ENCODE data around the gene YAP1.

Gene YAP1

DNA sequence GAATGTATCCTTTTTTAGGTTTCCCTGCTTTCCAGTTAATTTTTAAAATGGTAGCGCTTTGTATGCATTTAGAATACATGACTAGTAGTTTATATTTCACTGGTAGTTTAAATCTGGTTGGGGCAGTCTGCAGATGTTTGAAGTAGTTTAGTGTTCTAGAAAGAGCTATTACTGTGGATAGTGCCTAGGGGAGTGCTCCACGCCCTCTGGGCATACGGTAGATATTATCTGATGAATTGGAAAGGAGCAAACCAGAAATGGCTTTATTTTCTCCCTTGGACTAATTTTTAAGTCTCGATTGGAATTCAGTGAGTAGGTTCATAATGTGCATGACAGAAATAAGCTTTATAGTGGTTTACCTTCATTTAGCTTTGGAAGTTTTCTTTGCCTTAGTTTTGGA, 120.7 kb downstream of the YAP1 start:
- no peak for DNase-seq (ENCODE audit: low read depth)
- TF ChIP-seq, protein P1, sequence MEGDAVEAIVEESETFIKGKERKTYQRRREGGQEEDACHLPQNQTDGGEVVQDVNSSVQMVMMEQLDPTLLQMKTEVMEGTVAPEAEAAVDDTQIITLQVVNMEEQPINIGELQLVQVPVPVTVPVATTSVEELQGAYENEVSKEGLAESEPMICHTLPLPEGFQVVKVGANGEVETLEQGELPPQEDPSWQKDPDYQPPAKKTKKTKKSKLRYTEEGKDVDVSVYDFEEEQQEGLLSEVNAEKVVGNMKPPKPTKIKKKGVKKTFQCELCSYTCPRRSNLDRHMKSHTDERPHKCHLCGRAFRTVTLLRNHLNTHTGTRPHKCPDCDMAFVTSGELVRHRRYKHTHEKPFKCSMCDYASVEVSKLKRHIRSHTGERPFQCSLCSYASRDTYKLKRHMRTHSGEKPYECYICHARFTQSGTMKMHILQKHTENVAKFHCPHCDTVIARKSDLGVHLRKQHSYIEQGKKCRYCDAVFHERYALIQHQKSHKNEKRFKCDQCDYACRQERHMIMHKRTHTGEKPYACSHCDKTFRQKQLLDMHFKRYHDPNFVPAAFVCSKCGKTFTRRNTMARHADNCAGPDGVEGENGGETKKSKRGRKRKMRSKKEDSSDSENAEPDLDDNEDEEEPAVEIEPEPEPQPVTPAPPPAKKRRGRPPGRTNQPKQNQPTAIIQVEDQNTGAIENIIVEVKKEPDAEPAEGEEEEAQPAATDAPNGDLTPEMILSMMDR (IDR thresholded peaks at IDR 0.05; ENCODE audit: low read depth, low read length, missing control alignments): no peak
- H3K4me3 ChIP-seq (ENCODE audit: low read depth, low read length): no peak overlapping the region

DNA sequence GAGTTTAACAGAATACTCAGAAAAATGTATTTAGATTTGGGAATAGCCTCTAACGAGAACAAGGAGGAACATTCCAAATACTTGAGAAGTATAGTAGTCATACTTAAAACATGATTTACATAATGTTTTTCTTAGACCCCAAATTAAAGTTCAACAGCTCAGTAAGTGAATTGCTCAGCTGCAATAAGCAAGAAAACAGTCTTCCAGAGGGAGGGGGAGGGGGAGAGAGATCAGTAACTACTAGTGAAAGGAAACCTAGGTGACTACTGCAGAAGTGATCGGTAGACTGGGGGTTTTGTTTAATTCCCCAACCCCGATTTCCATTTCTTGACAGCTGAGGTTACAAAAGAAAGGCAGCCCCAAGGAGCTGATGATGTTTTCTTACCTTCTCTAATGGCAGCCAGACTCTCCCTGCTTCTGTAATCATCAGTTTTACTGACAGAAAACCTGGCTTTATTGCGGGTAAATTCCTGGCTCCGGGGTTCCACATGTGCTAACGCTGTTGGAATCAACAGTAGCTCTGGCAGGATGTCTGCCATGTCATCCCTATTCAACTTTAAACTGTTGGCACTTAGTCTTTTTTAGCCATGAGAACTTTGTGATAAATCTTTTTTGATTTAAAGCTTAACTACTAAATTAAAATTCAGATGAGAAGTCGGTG, 124.7 kb downstream of the YAP1 start:
- H3K4me3 ChIP-seq (ENCODE audit: low read depth, low read length): no peak overlapping the region
- TF ChIP-seq, protein P1 (IDR thresholded peaks at IDR 0.05; ENCODE audit: low read depth, low read length, missing control alignments): no peak
- DNase-seq (ENCODE audit: low read depth): no peak

DNA sequence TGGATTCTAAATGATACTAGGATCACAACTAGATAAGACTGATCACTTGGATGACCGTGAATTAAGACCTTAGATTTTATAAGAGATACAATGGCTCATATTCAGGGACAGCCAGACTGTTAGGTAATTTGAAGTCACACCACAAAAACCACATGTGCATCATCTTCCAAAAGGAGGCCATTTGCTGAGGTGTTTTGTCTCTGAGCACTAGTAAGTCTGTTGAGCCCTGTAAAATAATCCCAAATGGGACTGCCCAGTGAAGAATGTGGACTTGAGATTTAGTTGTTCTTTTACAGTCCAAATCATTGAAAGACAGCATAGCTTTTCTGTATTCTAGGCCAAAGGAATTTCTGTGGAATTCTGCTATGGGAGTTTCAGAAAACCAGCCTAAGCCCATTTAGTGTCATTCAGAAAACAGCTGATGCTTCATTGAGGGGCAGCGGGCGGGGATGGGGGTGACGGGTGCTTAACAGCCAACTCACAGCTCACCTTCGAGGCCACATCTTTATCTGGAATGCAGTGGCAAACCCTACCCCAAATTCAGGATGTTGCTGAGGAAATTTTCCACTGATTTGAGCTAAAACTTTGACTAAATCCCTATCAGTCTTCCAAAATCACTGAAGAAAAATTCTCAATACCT, 127.0 kb downstream of the YAP1 start:
- TF ChIP-seq, protein P1 (IDR thresholded peaks at IDR 0.05; ENCODE audit: low read depth, low read length, missing control alignments): no peak
- H3K4me3 ChIP-seq (ENCODE audit: low read depth, low read length): no peak overlapping the region
- DNase-seq (ENCODE audit: low read depth): no peak

DNA sequence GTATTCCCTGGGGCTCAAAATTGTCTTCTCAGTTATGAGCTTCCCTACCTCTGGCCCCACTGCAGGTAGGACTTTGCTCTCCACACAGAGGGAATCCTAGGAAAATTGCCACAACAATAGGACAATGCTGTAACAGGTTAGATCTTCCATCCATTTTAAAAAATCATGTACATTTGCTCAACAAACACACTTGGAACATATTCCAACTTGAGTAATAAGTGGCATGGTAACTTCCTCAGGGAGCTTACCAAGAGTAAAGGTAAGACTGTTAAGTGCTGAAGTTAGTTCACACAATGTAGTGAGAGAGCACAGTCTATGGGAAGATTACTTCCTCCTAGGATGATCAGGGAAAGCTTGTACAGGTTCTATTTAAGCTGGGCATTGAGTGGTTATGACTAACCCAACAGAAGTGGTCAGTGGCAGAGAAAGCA, 128.2 kb downstream of the YAP1 start:
- H3K4me3 ChIP-seq (ENCODE audit: low read depth, low read length): no peak overlapping the region
- TF ChIP-seq, protein P1 (IDR thresholded peaks at IDR 0.05; ENCODE audit: low read depth, low read length, missing control alignments): no peak
- DNase-seq (ENCODE audit: low read depth): no peak

DNA sequence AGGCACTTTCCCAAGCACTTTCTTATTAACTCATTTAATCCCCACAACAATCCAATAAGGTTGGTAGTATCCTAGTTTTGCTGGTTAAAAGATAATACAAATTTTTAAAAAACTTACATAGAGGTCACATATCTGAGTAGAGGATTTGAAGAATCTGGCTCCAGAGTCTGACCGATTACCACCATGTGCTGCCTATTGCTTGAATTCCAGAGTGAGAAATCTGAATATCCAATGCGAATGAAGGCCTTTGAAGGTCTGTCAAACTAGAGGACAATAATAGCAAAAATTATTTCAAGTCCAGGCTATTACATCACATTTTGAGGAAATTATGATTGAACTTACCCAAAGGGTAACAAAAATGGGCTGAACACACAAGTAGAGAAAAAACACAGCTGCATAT, 129.2 kb downstream of the YAP1 start:
- TF ChIP-seq, protein P1 (IDR thresholded peaks at IDR 0.05; ENCODE audit: low read depth, low read length, missing control alignments): no peak
- DNase-seq (ENCODE audit: low read depth): no peak
- no peak overlapping the region for H3K4me3 ChIP-seq (ENCODE audit: low read depth, low read length)

DNA sequence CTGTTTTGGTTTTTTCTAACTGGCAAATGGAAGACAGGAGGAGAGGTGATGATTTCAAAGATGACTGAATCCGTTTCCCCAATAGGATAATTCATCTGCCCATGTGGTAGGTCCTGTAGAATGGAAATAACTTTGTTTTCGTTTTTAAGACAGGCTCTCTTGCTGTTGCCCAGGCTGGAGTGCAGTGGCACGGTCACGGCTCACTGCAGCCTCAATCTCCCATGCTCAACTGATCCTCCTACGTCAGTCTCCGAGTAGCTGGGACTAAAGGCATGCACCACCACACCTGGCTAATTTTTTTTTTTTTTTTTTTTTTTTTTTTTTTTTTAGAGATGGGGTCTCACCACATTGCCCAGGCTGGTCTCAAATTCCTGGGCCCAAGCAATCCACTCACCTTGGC, 129.7 kb downstream of the YAP1 start:
- TF ChIP-seq, protein P1 (IDR thresholded peaks at IDR 0.05; ENCODE audit: low read depth, low read length, missing control alignments): no peak
- DNase-seq (ENCODE audit: low read depth): no peak
- no peak overlapping the region for H3K4me3 ChIP-seq (ENCODE audit: low read depth, low read length)

DNA sequence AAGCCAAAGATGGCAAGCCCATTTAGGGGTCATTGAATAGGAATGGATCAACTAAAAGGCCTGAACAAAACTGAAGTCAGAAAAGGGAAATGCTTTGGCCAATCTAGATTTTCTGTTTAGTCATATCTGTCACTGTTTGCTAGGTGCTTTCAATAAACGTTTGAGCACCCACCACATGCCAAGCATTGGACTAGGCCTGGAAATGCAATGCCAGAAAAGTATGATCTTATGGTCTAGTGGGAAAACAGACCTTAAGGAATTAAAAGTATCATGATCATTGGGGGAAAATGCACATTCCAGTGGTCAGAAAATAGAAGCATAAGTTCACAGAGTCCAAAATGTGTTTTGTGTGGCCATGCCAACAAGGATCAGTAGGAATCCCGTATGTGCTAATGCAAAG, 130.3 kb downstream of the YAP1 start:
- no peak overlapping the region for H3K4me3 ChIP-seq (ENCODE audit: low read depth, low read length)
- TF ChIP-seq, protein P1 (IDR thresholded peaks at IDR 0.05; ENCODE audit: low read depth, low read length, missing control alignments): no peak
- no peak for DNase-seq (ENCODE audit: low read depth)
